HEK293T (cell line): ENCODE data around the gene PRR22.

ENCODE experiments used
- BHLHE40 ChIP-seq: fragments of 450-650 bp; IDR thresholded peaks from 2 replicates; pipeline ENCODE4 v1.6.1; 2016; ENCODE audit warnings: mild to moderate bottlenecking, moderate library complexity, borderline replicate concordance
- CTBP1 ChIP-seq: fragments of 450-650 bp; IDR thresholded peaks from 2 replicates; pipeline ENCODE4 v1.6.1; 2016; ENCODE audit warnings: borderline replicate concordance
- ELF4 ChIP-seq: fragments of 450-650 bp; IDR thresholded peaks from 2 replicates; pipeline ENCODE4 v1.6.1; 2017; ENCODE audit warnings: antibody characterized with exemption
- FOXA1 ChIP-seq: fragments of 450-650 bp; IDR thresholded peaks from 2 replicates; pipeline ENCODE4 v1.6.1; 2016; ENCODE audit warnings: mild to moderate bottlenecking
- FOXM1 ChIP-seq: fragments of 450-650 bp; IDR thresholded peaks from 2 replicates; pipeline ENCODE4 v1.6.1; 2017; ENCODE audit warnings: mild to moderate bottlenecking, borderline replicate concordance
- HDGF ChIP-seq: fragments of 450-650 bp; IDR thresholded peaks from 2 replicates; pipeline ENCODE4 v1.6.1; 2017; ENCODE audit warnings: antibody characterized with exemption, borderline replicate concordance
- SP1 ChIP-seq: fragments of 450-650 bp; IDR thresholded peaks from 2 replicates; pipeline ENCODE4 v1.6.1; 2017
- SUZ12 ChIP-seq: fragments of 450-650 bp; IDR thresholded peaks from 2 replicates; pipeline ENCODE4 v1.6.1; 2016; ENCODE audit warnings: mild to moderate bottlenecking
- ZNF384 ChIP-seq: fragments of 450-650 bp; IDR thresholded peaks from 2 replicates; pipeline ENCODE4 v1.6.1; 2016

DNA sequence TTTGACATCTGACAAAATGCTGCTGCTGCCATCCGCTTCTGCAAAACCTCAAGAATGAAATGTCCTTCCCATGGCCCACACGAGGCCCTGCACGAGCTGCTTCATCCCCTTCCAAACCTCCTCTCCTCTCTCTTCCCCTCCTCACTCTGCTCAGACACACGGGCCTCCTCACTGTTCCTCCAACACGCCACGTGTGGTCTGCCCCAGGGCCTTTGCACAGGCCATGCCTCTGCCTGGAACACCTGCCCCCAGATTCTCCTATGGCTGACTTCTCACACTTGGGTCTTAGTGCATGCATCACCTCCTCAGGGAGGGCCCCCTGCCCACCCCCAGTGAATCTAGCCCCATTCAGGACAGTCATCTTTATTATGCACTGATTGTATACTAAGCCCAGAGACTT lies 36.2 kb upstream of the PRR22 start:
- TF ChIP-seq BHLHE40 (no peak), ZNF384 (peak; percentile 6; the same call in 1 of the 2 replicates), CTBP1 (no peak), SP1 (no peak), HDGF (no peak), ELF4 (no peak), FOXM1 (no peak), SUZ12 (no peak), FOXA1 (no peak)
